Esophagus squamous epithelium (tissue), 5 donors: ENCODE data around the gene LBR. TPM values are rescaled to one million over a fixed set of nuclear protein-coding genes. Genes with fewer than 3 reads are reported as not detected.

Experiments used
- DNase-seq: peaks from one replicate; lab custom pipeline; 2025; lab: John Stamatoyannopoulos, UW
- H3K27ac ChIP-seq, 4 donors: fragments of 200-600 bp; sonication (generic); one replicate each; pipeline ENCODE4 v1.5.1; 2016 to 2019; ENCODE audit warnings: mild to moderate bottlenecking in 1 of 4
- H3K27me3 ChIP-seq, 4 donors: fragments of 200-600 bp; sonication (generic); 1 replicate in 3 of 4; 2 replicates in 1 of 4; pipeline versions ENCODE4 v1.5.1 to v1.6.0; 2017 to 2021; ENCODE audit warnings: antibody characterized with exemption in 1 of 4
- H3K36me3 ChIP-seq, 3 donors: fragments of 200-600 bp; sonication (generic); one replicate each; pipeline ENCODE4 v1.5.1; 2016 to 2019
- H3K4me1 ChIP-seq, 3 donors: fragments of 200-600 bp; sonication (generic); one replicate each; pipeline ENCODE4 v1.5.1; 2017 to 2019
- H3K4me3 ChIP-seq, 4 donors: fragments of 200-600 bp; sonication (generic); 1 replicate in 3 of 4; 2 replicates in 1 of 4; pipeline ENCODE4 v1.5.1; 2016 to 2019; ENCODE audit warnings: mild to moderate bottlenecking in 2 of 4, moderate library complexity in 1 of 4
- H3K9me3 ChIP-seq, 3 donors: fragments of 200-600 bp; sonication (generic); one replicate each; pipeline ENCODE4 v1.5.1; 2016 to 2019
- CTCF ChIP-seq, 6 experiments: fragments of 450-650 bp in 4 of 6; fragments of 200-600 bp in 2 of 6; sonication (generic) in 2 of 6; IDR thresholded peaks; one replicate each; pipeline ENCODE4 v1.5.1; 2016 to 2019; ENCODE audit warnings: antibody characterized with exemption in 6 of 6, mild to moderate bottlenecking in 4 of 6, moderate library complexity in 4 of 6
- POLR2A ChIP-seq, 4 donors: fragments of 450-650 bp; IDR thresholded peaks; one replicate each; pipeline ENCODE4 v1.6.1; 2017; ENCODE audit warnings: antibody characterized with exemption in 4 of 4, mild to moderate bottlenecking in 4 of 4, moderate library complexity in 3 of 4
- WGBS, 2 donors: methylation state at CpG; one replicate each; pipeline ENCODE4 v1.1.5; 2018; 5-methylcytosine and 5-hydroxymethylcytosine counted together
- intact Hi-C: fragments of 100-400 bp; cut with DNase I; formaldehyde crosslinking; loops from one replicate; pipeline ENCODE4 v1.15.0; 2022
- total RNA-seq, 4 donors: library from RNA; depleted of rRNA; stranded (reverse); fragments of >200 nt; gene quantifications; one replicate each; pipeline ENCODE4 v1.1.0, GENCODE V29; 2016
- donor health status: DM: yes; HTN: yes; CAD: no.

The LBR gene
- total RNA-seq, 4 donors from 2014 or later: 39.8 to 50.0 (median 42.9) TPM

- no peak for DNase-seq
- Histone ChIP-seq H3K27me3 (no peaks in the 10 kb centered on the region), H3K4me1 (peaks cover 53 to 92% (median 53%) of the 10 kb centered on the region in 3 donors), H3K4me3 (no peak overlapping the region), H3K27ac (peak overlapping the region; percentile 84 to 92 (median 91)), H3K36me3 (no peaks in the 10 kb centered on the region), H3K9me3 (no peaks in the 10 kb centered on the region)
- TF ChIP-seq POLR2A (IDR thresholded peaks at IDR 0.05): peak in 2 of 4 donors; percentile 19 to 20
- TF ChIP-seq CTCF (IDR thresholded peaks at IDR 0.05): no peak
- 26 to 29% methylated on average over 7 to 8 of the region's 9 CpGs for WGBS, 2 donors
- intact Hi-C loops: no loop called here
Measured at GRCh38 chr1:225445639-225446594, 18.1 kb upstream of the LBR start.

- WGBS, 2 donors: 67 to 78% methylated on average over 3 of the region's 3 CpGs
- intact Hi-C loops: no loop called here
- H3K9me3 ChIP-seq: no peaks in the 10 kb centered on the region
- H3K27ac ChIP-seq: peak overlapping the region; percentile 9 to 51 (median 30)
- peaks cover 22 to 64% (median 30%) of the 10 kb centered on the region in 3 donors for H3K4me1 ChIP-seq
- H3K4me3 ChIP-seq: no peak overlapping the region
- H3K27me3 ChIP-seq: no peaks in the 10 kb centered on the region
- DNase-seq: no peak
- no peak for TF ChIP-seq CTCF (IDR thresholded peaks at IDR 0.05)
- no peak for TF ChIP-seq POLR2A (IDR thresholded peaks at IDR 0.05)
- H3K36me3 ChIP-seq: no peaks in the 10 kb centered on the region
Measured at GRCh38 chr1:225442123-225442505, 14.3 kb upstream of the LBR start.

GRCh38 chr1:225441314-225442122, 13.7 kb upstream of the LBR start:
- DNase-seq: no peak
- whole genome bisulfite sequencing, 2 donors: 66 to 70% methylated on average over 9 of the region's 9 CpGs
- Histone ChIP-seq H3K4me3 (no peak overlapping the region), H3K27me3 (no peaks in the 10 kb centered on the region), H3K36me3 (no peaks in the 10 kb centered on the region), H3K9me3 (no peaks in the 10 kb centered on the region), H3K27ac (peak overlapping the region; percentile 9 to 37 (median 27)), H3K4me1 (peaks cover 17 to 58% (median 24%) of the 10 kb centered on the region in 3 donors)
- TF ChIP-seq CTCF (IDR thresholded peaks at IDR 0.05) (no peak), POLR2A (IDR thresholded peaks at IDR 0.05) (no peak)
- intact Hi-C loops: no loop called here

- H3K4me3 ChIP-seq: no peak overlapping the region
- WGBS, 2 donors: 83 to 85% methylated on average over 3 to 4 of the region's 4 CpGs
- no peaks in the 10 kb centered on the region for H3K27me3 ChIP-seq
- no peak for TF ChIP-seq POLR2A (IDR thresholded peaks at IDR 0.05)
- TF ChIP-seq CTCF (IDR thresholded peaks at IDR 0.05): no peak
- H3K27ac ChIP-seq: peak overlapping the region in 3 of 4 donors; percentile 22 to 37 (median 32)
- peaks cover 7 to 48% (median 15%) of the 10 kb centered on the region in 3 donors for H3K4me1 ChIP-seq
- no peak for DNase-seq
- no peaks in the 10 kb centered on the region for H3K36me3 ChIP-seq
- intact Hi-C loops: no loop called here
- no peaks in the 10 kb centered on the region for H3K9me3 ChIP-seq
Measured at GRCh38 chr1:225440380-225441221, 12.8 kb upstream of the LBR start.
